Fibroblast of pulmonary artery (primary cell): ENCODE measurements around the gene GPR39.

Source experiments
- DNase-seq: peaks from one replicate; pipeline ENCODE4 v3.0.0-alpha.2; 2010; ENCODE audit warnings: low read depth
- H3K4me3 ChIP-seq: replicated peaks from 2 replicates; pipeline ENCODE4 v1.5.1; 2011; ENCODE audit warnings: low read depth, mild to moderate bottlenecking, control low read depth, low read length, moderate library complexity
- TF ChIP-seq, protein P1 (sequence below): IDR thresholded peaks from 2 replicates; pipeline ENCODE4 v1.5.1; 2011; ENCODE audit warnings: mild to moderate bottlenecking, control low read depth, low read length, inconsistent platforms; ENCODE audit errors: missing control alignments

Gene GPR39

DNA sequence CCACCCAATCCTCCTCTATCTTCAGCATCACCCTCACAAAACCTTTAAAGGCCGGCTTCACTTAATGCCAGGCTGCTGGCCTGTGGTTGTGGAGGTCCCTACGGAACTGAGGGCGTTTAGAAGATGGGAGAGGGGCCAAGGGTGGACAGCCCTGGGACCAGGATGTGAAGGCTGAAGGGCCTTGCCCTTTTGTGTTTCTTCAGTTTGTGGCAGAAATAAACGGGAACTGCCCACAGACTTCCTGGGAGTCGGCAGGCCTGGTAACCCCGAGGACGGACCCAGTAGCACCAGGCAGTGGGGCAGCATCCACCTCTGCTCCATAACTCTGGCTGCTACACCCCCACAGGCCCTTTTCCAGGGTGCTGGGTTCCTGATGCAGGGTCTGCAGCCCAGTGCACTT lies 202.1 kb downstream of the GPR39 start:
- no peak overlapping the region for H3K4me3 ChIP-seq
- no peak for DNase-seq
- TF ChIP-seq, protein P1, sequence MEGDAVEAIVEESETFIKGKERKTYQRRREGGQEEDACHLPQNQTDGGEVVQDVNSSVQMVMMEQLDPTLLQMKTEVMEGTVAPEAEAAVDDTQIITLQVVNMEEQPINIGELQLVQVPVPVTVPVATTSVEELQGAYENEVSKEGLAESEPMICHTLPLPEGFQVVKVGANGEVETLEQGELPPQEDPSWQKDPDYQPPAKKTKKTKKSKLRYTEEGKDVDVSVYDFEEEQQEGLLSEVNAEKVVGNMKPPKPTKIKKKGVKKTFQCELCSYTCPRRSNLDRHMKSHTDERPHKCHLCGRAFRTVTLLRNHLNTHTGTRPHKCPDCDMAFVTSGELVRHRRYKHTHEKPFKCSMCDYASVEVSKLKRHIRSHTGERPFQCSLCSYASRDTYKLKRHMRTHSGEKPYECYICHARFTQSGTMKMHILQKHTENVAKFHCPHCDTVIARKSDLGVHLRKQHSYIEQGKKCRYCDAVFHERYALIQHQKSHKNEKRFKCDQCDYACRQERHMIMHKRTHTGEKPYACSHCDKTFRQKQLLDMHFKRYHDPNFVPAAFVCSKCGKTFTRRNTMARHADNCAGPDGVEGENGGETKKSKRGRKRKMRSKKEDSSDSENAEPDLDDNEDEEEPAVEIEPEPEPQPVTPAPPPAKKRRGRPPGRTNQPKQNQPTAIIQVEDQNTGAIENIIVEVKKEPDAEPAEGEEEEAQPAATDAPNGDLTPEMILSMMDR: no peak

DNA sequence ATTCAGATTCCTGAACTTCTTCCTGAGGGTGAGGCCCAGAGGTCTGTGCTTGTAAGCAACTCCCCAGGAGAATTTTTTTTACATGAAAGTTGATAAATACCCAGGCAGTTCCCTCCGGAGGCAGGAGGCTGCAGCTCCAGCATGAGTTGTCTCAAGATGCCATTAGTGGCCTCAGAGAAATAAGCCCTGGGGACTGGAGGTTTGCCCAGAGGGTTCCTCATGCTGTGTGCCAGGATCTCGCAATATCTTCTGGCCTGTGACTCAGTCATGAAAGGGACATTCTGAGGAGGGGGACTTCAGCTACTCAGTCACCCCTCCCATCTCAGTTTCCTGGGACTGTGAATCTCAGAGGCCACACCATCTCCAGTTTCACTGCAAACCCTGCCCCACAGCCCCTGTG lies 203.5 kb downstream of the GPR39 start:
- H3K4me3 ChIP-seq: no peak overlapping the region
- DNase-seq: no peak
- TF ChIP-seq, protein P1: no peak

GRCh38 chr2:132621131-132621875 lies 204.7 kb downstream of the GPR39 start:
- no peak for DNase-seq
- no peak overlapping the region for H3K4me3 ChIP-seq
- TF ChIP-seq, protein P1: no peak

GRCh38 chr2:132623096-132623839 lies 206.7 kb downstream of the GPR39 start:
- TF ChIP-seq, protein P1: no peak
- DNase-seq: peak; percentile 60

DNA sequence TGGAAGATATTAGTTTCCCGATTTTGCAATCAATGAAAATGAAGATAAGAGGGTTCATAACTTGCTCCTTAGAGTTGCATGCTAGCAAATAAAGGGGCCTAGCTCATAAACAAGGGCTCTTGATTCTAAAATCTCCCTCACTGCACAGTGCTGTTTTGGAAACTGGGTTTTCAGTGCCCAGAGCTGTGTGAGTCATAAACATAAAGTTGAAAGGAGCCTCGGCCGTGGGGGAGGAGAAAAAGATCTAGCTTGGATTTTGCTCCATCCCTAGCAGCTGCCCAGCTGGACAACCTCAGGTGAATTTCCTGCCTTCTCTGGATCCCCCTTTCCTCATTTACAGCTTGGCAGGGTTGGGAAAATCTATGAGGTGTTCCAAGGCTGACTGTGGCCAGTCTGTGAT lies 210.9 kb downstream of the GPR39 start:
- DNase-seq: no peak
- TF ChIP-seq, protein P1: no peak
- no peak overlapping the region for H3K4me3 ChIP-seq

More at GRCh38 chr2:132623096-132623839, 206.7 kb downstream of the GPR39 start:
- no peak overlapping the region for H3K4me3 ChIP-seq

- H3K4me3 ChIP-seq: no peak overlapping the region
- TF ChIP-seq, protein P1: no peak
- DNase-seq: no peak
Measured at GRCh38 chr2:132632000-132632649, 215.5 kb downstream of the GPR39 start.
